ENCODE data around the gene PTPRR. TPM values are rescaled to one million over a fixed set of nuclear protein-coding genes. Genes with fewer than 3 reads are reported as not detected.

Gene PTPRR
- polyA plus RNA-seq, 1 of the 3 experiments (the other 2 are of a cell fraction): 1.4 TPM

DNA sequence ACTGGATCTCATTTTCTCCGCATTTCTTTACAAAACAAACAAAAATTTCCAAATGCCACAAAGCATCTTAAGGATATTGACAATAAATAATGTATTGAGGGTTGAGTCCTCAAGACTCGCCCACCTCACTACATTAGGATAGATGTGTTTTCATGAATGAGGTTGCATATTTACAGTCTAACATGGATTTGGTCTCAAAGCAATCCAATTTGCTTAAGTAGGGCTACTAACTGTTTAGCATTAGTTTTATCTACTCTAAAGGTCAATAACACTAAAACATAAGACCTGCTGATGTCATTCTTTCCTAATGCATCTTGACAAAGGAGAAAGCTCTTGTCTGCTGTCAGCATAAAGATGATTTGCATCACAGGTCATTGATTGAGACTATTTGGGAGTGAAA is 82.4 kb downstream of the PTPRR start:
- Histone ChIP-seq H3K4me2 (no peak overlapping the region), H3K9ac (no peak overlapping the region), H2AFZ (ENCODE audit: low read depth) (no peak overlapping the region), H3K27ac (ENCODE audit: low read depth in 2 of 2, low read length in 1 of 2) (no peak overlapping the region), H3K27me3 (ENCODE audit: insufficient read depth) (no peaks in the 10 kb centered on the region), H3K79me2 (ENCODE audit: insufficient read depth) (no peaks in the 10 kb centered on the region), H3K4me3 (ENCODE audit: low read depth in 2 of 2, low read length in 1 of 2) (no peak overlapping the region), H3F3A (replicated peaks; ENCODE audit: insufficient read depth) (no peaks in the 10 kb centered on the region), H3K4me1 (ENCODE audit: control insufficient read depth in 1 of 2, insufficient read depth in 2 of 2, low read depth in 1 of 2, low read length in 1 of 2) (peaks cover 0 to 3% of the 10 kb centered on the region in 2 experiments; a peak in 2 of 4 replicates), H4K20me1 (ENCODE audit: insufficient read depth) (no peaks in the 10 kb centered on the region), H3K36me3 (replicated peaks in 1 of 2; ENCODE audit: control insufficient read depth in 1 of 2, insufficient read depth in 2 of 2, low read length in 1 of 2) (no peaks in the 10 kb centered on the region), H3K9me2 (no peaks in the 10 kb centered on the region), H3K9me3 (no peaks in the 10 kb centered on the region)
- TF ChIP-seq EP300 (IDR thresholded peaks at IDR 0.05; ENCODE audit: borderline replicate concordance in 1 of 2, low read depth in 1 of 2, low read length in 1 of 2) (no peak), TAF1 (IDR thresholded peaks at IDR 0.05; ENCODE audit: borderline replicate concordance, low read depth, low read length) (no peak), MXI1 (IDR thresholded peaks at IDR 0.05; ENCODE audit: low read depth, low read length) (no peak), FOXM1 (IDR thresholded peaks at IDR 0.05; ENCODE audit: low read depth) (no peak), RXRA (IDR thresholded peaks at IDR 0.05; ENCODE audit: borderline replicate concordance, low read depth) (no peak), YY1 (IDR thresholded peaks at IDR 0.05; ENCODE audit: low read depth) (no peak), EZH2phosphoT487 (IDR thresholded peaks at IDR 0.05; ENCODE audit: borderline replicate concordance, low read depth) (no peak), ELF1 (IDR thresholded peaks at IDR 0.05) (no peak), USF1 (IDR thresholded peaks at IDR 0.05; ENCODE audit: borderline replicate concordance, low read depth) (no peak), POLR2AphosphoS5 (IDR thresholded peaks at IDR 0.05; ENCODE audit: low read depth, low read length) (no peak)
- TF ChIP-seq, protein P1, sequence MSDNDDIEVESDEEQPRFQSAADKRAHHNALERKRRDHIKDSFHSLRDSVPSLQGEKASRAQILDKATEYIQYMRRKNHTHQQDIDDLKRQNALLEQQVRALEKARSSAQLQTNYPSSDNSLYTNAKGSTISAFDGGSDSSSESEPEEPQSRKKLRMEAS (IDR thresholded peaks at IDR 0.05; ENCODE audit: low read depth): no peak
- TF ChIP-seq, protein P2, sequence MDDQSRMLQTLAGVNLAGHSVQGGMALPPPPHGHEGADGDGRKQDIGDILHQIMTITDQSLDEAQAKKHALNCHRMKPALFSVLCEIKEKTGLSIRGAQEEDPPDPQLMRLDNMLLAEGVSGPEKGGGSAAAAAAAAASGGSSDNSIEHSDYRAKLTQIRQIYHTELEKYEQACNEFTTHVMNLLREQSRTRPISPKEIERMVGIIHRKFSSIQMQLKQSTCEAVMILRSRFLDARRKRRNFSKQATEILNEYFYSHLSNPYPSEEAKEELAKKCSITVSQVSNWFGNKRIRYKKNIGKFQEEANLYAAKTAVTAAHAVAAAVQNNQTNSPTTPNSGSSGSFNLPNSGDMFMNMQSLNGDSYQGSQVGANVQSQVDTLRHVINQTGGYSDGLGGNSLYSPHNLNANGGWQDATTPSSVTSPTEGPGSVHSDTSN (IDR thresholded peaks at IDR 0.05): no peak
- TF ChIP-seq, protein P3, sequence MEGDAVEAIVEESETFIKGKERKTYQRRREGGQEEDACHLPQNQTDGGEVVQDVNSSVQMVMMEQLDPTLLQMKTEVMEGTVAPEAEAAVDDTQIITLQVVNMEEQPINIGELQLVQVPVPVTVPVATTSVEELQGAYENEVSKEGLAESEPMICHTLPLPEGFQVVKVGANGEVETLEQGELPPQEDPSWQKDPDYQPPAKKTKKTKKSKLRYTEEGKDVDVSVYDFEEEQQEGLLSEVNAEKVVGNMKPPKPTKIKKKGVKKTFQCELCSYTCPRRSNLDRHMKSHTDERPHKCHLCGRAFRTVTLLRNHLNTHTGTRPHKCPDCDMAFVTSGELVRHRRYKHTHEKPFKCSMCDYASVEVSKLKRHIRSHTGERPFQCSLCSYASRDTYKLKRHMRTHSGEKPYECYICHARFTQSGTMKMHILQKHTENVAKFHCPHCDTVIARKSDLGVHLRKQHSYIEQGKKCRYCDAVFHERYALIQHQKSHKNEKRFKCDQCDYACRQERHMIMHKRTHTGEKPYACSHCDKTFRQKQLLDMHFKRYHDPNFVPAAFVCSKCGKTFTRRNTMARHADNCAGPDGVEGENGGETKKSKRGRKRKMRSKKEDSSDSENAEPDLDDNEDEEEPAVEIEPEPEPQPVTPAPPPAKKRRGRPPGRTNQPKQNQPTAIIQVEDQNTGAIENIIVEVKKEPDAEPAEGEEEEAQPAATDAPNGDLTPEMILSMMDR (IDR thresholded peaks at IDR 0.05): no peak
- POLR2A ChIA-PET: no interaction called here
- no peak for DNase-seq
- CTCF ChIA-PET: interaction anchor here (1.2 to 2.9 kb wide), 2 partner anchors 11 to 26 kb away, joined by 3 to 10 read pairs; no protein-coding TSS in a partner anchor
- WGBS (ENCODE audit: low lambda C conversion rate): 34% methylated on average over 2 of the region's 2 CpGs

GRCh38 chr12:70837026-70837425 is 83.5 kb downstream of the PTPRR start:
- no peak overlapping the region; a peak in 1 of 4 replicates for H3K27ac ChIP-seq (ENCODE audit: low read depth in 2 of 2, low read length in 1 of 2)
- TF ChIP-seq FOXJ3 (CRISPR knock-in tag; IDR thresholded peaks at IDR 0.05): no peak
- TF ChIP-seq, protein P4, sequence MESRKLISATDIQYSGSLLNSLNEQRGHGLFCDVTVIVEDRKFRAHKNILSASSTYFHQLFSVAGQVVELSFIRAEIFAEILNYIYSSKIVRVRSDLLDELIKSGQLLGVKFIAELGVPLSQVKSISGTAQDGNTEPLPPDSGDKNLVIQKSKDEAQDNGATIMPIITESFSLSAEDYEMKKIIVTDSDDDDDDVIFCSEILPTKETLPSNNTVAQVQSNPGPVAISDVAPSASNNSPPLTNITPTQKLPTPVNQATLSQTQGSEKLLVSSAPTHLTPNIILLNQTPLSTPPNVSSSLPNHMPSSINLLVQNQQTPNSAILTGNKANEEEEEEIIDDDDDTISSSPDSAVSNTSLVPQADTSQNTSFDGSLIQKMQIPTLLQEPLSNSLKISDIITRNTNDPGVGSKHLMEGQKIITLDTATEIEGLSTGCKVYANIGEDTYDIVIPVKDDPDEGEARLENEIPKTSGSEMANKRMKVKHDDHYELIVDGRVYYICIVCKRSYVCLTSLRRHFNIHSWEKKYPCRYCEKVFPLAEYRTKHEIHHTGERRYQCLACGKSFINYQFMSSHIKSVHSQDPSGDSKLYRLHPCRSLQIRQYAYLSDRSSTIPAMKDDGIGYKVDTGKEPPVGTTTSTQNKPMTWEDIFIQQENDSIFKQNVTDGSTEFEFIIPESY (IDR thresholded peaks at IDR 0.05; ENCODE audit: borderline replicate concordance, low read depth): no peak
- no peak for TF ChIP-seq SIN3A (IDR thresholded peaks at IDR 0.05; ENCODE audit: borderline replicate concordance, low read depth, low read length)
- no peak for TF ChIP-seq EZH2phosphoT487 (IDR thresholded peaks at IDR 0.05; ENCODE audit: borderline replicate concordance, low read depth)

More at GRCh38 chr12:70837026-70837425, 83.5 kb downstream of the PTPRR start:
- H3K79me2 ChIP-seq (ENCODE audit: insufficient read depth): no peaks in the 10 kb centered on the region
- no peak overlapping the region for H2AFZ ChIP-seq (ENCODE audit: low read depth)
- H3K27me3 ChIP-seq (ENCODE audit: insufficient read depth): no peaks in the 10 kb centered on the region
- no peak overlapping the region for H3K9ac ChIP-seq
- no peak overlapping the region for H3K4me3 ChIP-seq (ENCODE audit: low read depth in 2 of 2, low read length in 1 of 2)
- H3K9me2 ChIP-seq: no peaks in the 10 kb centered on the region
- H3K36me3 ChIP-seq (replicated peaks in 1 of 2; ENCODE audit: control insufficient read depth in 1 of 2, insufficient read depth in 2 of 2, low read length in 1 of 2): no peaks in the 10 kb centered on the region
- ChIA-PET POLR2A (no interaction called here), CTCF (interaction anchor here (0.6 to 2.9 kb wide), 4 partner anchors 12 to 555 kb away, joined by 3 to 10 read pairs (median 4); no protein-coding TSS in a partner anchor)
- H3K4me2 ChIP-seq: no peak overlapping the region
- H3F3A ChIP-seq (replicated peaks; ENCODE audit: insufficient read depth): no peaks in the 10 kb centered on the region
- no peaks in the 10 kb centered on the region for H3K9me3 ChIP-seq
- H3K4me1 ChIP-seq (ENCODE audit: control insufficient read depth in 1 of 2, insufficient read depth in 2 of 2, low read depth in 1 of 2, low read length in 1 of 2): peaks cover 0 to 3% of the 10 kb centered on the region in 2 experiments; a peak in 2 of 4 replicates
- DNase-seq: no peak
- no peaks in the 10 kb centered on the region for H4K20me1 ChIP-seq (ENCODE audit: insufficient read depth)
